Memory B cell (primary cell): ENCODE results near the gene TMEM14A.
"Not testable (repeated sequence)": the region's sequence is repeated elsewhere in the genome, so short reads cannot be mapped to it uniquely, and the experiment has no call there.

Source experiments
- ATAC-seq: fragments of 150-1000 bp; cut with Tn5 transposase; 2 replicates; pipeline ENCODE4 v1.10.0; 2021; ENCODE audit warnings: low read depth, mild to moderate bottlenecking, moderate library complexity
- DNase-seq, 2 donors: peaks; one replicate each; pipeline ENCODE4 v3.0.0; 2022; ENCODE audit warnings: low spot score in 2 of 2
- H3K27ac Mint-ChIP-seq: one replicate; pipeline ENCODE4 v1.8.0; 2022; ENCODE audit warnings: mild to moderate bottlenecking, moderate library complexity, mixed read lengths
- H3K27me3 Mint-ChIP-seq: one replicate; pipeline ENCODE4 v1.8.0; 2022; ENCODE audit warnings: mixed read lengths
- H3K36me3 Mint-ChIP-seq: one replicate; pipeline ENCODE4 v1.8.0; 2022; ENCODE audit warnings: mild to moderate bottlenecking, mixed read lengths
- H3K4me1 Mint-ChIP-seq: one replicate; pipeline ENCODE4 v1.8.0; 2022; ENCODE audit warnings: mixed read lengths
- H3K4me3 Mint-ChIP-seq: one replicate; pipeline ENCODE4 v1.8.0; 2022; ENCODE audit warnings: mild to moderate bottlenecking, moderate library complexity, mixed read lengths
- H3K9me3 Mint-ChIP-seq: one replicate; pipeline ENCODE4 v1.8.0; 2022; ENCODE audit warnings: mixed read lengths

TMEM14A gene

DNA sequence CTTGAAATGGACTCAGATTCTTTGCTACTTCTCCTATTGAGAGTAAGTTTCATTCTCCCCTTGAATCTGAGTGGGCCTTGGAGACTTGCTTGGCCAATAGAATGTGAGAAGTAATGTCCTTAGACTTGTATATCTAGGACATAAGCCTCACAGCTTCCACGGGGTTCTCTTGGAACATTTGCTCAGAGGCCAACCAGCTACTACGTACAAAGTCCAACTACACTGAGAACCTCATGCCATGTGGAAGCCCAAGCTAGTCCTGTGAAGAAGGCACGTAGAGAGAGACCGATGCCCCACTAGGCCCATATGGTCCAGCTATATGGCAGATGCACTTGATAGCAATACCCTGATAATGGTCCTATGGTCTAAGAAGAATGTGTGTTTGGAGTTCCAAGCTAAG lies 22.9 kb downstream of the TMEM14A start:
- H3K27me3 Mint-ChIP-seq, result no peaks in the 10 kb centered on the region
- H3K4me1 Mint-ChIP-seq, result no peaks in the 10 kb centered on the region
- no peak overlapping the region for H3K27ac Mint-ChIP-seq
- no peak overlapping the region for H3K4me3 Mint-ChIP-seq
- H3K9me3 Mint-ChIP-seq, result no peaks in the 10 kb centered on the region
- ATAC-seq (no peak), DNase-seq (no peak)
- H3K36me3 Mint-ChIP-seq, result peaks cover 2% of the 10 kb centered on the region

DNA sequence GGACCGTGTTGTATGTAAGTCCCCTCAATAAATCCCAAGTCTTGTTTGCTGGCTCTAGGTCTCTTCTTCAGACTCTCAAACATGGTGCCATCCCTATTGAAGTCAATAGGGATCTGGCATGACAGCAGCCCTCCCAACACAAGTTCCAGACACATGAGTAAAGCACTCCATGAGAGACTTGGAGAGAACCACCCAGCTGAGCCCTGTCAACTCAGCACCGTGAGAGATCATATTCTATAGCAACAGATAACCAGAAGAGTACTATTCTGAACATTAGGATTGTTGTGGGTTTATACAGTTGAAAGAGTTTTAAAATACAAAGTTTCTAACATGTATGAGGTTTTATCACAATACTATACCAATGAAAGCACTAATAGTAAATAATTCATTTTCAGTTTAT lies 23.5 kb downstream of the TMEM14A start:
- Mint-ChIP-seq H3K4me3 (no peak overlapping the region), H3K27ac (no peak overlapping the region), H3K27me3 (no peaks in the 10 kb centered on the region), H3K36me3 (peaks cover 2% of the 10 kb centered on the region), H3K9me3 (no peaks in the 10 kb centered on the region), H3K4me1 (no peaks in the 10 kb centered on the region)
- no peak for ATAC-seq
- DNase-seq, result no peak

DNA sequence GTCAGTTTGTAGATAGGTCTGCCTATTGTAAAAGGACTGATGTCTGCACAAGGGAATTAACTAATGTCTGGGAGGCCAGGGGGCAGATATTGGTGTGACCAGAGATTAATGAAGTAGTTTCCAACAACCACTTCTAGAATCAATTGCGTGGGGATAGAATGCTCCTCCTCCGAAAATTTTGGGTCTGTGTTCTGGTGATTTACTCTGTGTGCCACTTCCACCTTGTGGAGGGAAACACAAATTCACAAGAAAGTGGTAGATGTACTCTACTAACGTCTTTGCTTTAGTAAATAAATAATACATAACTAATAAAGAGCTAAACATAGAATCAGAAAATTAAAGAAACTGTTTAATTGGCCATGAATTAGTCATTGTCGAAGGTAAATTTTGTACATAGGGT lies 25.5 kb downstream of the TMEM14A start:
- DNase-seq (no peak), ATAC-seq (no peak)
- H3K36me3 Mint-ChIP-seq, result peaks cover 2% of the 10 kb centered on the region
- H3K9me3 Mint-ChIP-seq, result no peaks in the 10 kb centered on the region
- no peak overlapping the region for H3K27ac Mint-ChIP-seq
- no peak overlapping the region for H3K4me3 Mint-ChIP-seq
- H3K27me3 Mint-ChIP-seq, result no peaks in the 10 kb centered on the region
- no peaks in the 10 kb centered on the region for H3K4me1 Mint-ChIP-seq

DNA sequence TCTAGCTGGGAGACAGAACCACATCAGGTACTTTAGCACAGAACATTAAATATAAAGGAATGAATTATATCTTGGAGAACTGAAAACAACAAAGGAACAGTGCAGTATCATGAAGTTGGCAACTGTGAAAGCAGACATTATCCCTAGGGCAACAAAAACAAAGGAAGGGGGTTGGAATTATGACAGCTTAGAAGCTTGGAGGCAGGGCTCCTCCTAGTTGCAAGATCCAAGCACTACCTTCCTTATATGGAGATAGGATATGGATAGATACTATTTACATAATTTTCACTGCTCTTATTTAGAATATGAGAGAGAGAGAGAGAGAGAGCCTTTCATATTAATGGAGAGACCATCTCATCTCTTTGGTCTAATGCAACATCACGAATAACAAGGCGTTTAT lies 27.0 kb downstream of the TMEM14A start:
- peaks cover 2% of the 10 kb centered on the region for H3K36me3 Mint-ChIP-seq
- DNase-seq, result no peak
- no peaks in the 10 kb centered on the region for H3K9me3 Mint-ChIP-seq
- H3K4me1 Mint-ChIP-seq, result no peaks in the 10 kb centered on the region
- no peak overlapping the region for H3K4me3 Mint-ChIP-seq
- no peak overlapping the region for H3K27ac Mint-ChIP-seq
- H3K27me3 Mint-ChIP-seq, result no peaks in the 10 kb centered on the region
- no peak for ATAC-seq

DNA sequence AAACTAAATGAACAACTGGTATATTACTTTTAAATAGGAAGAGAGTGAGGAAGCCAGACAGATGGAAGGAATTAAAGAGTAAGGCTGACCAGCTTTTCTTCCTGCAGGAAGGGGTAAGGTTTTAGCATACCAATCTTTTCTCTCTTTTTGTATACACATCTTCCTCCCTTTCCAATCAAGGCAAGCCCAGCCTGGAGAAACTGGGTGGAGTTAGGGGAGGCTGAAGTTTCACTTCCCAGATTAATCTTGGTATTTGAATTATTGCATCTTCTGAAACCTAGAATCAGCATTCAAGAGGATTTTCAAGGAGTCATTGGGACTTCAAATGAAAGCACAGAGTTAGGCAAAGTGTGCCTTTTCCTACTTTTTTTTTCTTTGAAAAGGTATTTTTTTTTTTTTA lies 33.1 kb downstream of the TMEM14A start:
- Mint-ChIP-seq H3K9me3 (peaks cover 1% of the 10 kb centered on the region), H3K4me3 (no peak overlapping the region), H3K4me1 (no peaks in the 10 kb centered on the region), H3K27me3 (no peaks in the 10 kb centered on the region), H3K36me3 (no peaks in the 10 kb centered on the region), H3K27ac (no peak overlapping the region)
- ATAC-seq (no peak), DNase-seq (no peak)

DNA sequence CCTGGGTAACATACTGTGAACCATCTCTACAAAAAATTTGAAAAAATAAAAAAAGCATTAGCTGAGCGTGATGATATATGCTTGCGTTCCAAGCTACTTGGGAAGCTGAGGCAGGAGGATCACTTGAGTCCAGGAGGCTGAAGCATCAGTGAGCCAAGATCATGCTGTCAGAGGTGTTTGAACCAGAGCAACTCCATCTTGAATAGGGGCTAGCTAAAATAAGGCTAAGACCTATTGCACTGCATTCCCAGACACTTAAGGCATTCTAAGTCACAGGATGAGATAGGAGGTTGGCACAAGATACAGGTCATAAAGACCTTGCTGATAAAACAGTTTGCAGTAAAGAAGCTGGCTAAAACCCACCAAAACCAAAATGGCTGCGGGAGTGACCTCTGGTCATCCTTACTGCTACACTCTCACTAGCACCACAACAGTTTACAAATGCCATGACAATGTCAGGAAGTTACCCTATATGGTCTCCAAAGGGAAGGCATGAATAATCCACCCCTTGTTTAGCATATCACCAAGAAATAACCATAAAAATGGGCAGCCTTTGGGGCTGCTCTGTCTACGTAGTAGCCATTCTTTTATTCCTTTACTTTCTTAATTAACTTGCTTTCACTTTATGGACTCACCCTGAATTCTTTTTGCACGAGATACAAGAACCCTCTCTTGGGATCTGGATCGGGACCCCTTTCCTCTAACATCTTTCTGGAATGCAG lies 34.0 kb downstream of the TMEM14A start:
- H3K27me3 Mint-ChIP-seq, H3K27ac Mint-ChIP-seq, DNase-seq, ATAC-seq, H3K4me1 Mint-ChIP-seq, H3K36me3 Mint-ChIP-seq, H3K9me3 Mint-ChIP-seq, H3K4me3 Mint-ChIP-seq: not testable (repeated sequence)

DNA sequence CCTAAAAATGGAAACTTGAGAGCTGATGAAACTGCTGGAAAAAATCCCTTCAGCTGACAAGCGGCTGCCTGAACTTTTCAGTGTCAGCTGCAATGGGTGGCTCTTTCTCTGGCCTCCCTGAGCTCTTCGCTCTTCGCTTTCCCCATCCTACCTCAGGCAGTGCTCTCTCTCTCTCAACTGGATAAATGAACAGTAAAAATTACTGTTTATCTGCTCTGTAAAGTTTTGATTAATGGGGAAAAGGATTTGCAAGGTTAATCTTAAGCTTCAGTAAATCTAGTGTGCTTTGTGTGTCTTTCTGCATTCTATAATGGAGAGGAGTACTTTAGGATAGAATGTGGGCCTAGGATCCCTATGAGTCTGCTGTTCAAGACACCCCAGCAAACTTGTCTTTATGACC lies 35.1 kb downstream of the TMEM14A start:
- H3K9me3 Mint-ChIP-seq, result peaks cover 1% of the 10 kb centered on the region
- DNase-seq (no peak), ATAC-seq (no peak)
- no peaks in the 10 kb centered on the region for H3K4me1 Mint-ChIP-seq
- no peak overlapping the region for H3K4me3 Mint-ChIP-seq
- H3K27me3 Mint-ChIP-seq, result peaks cover 1% of the 10 kb centered on the region
- H3K27ac Mint-ChIP-seq, result no peak overlapping the region
- H3K36me3 Mint-ChIP-seq, result no peaks in the 10 kb centered on the region

DNA sequence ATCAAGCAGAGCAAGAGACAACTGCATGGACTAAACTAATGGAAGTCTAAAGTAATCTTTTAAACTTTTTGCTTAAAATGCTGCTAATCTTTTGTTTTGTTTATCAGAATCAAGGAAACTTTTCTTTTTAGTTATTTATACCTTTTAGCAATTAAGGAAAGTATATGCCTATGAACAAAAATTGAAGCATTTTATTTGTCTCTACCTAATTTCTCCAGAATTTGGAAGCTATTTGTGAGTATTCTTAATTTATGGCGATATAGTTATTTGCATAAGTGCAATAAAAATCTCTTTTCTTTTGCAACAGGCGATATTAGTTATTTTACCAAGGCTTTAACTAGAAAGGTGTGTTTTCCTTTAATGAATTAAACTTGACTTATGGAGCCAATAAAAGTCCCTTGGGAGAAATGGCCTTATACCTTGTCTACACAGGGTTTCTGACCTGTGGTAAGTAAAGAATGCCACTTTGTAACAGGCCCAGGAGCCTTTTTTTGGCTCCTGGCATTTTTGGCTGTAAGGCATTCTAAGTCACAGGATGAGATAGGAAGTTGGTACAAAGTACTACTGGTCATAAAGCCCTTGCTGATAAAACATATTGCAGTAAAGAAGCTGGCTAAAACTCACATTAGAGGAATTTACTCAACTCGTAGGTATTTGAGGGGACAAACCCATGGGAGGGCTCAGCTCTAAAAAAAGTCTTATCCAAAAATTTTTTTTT lies 37.2 kb downstream of the TMEM14A start:
- Mint-ChIP-seq H3K4me1 (no peaks in the 10 kb centered on the region), H3K9me3 (peaks cover 1% of the 10 kb centered on the region), H3K27me3 (peaks cover 2% of the 10 kb centered on the region), H3K36me3 (no peaks in the 10 kb centered on the region), H3K27ac (no peak overlapping the region), H3K4me3 (no peak overlapping the region)
- DNase-seq (no peak), ATAC-seq (no peak)

DNA sequence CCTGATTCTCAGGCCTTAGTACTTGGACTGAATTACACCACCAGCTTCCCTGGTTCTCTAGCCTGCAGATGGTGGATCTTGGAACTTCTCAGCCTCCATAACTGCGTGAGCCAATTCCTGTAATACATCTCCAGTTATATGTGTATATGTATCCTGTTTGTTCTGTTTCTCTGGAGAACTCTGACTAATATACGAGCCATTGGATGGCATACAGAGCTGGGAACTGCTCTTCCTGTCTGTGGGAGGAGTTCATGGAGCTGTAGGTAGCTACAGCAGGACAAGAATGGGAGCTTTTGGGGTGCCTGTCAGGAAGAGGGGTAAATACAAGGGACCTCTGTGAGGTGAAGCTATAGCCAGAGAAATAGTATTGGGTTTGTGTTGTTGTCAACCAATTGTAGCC lies 41.2 kb downstream of the TMEM14A start:
- DNase-seq (no peak), ATAC-seq (no peak)
- Mint-ChIP-seq H3K27ac (no peak overlapping the region), H3K9me3 (no peaks in the 10 kb centered on the region), H3K36me3 (no peaks in the 10 kb centered on the region), H3K4me3 (no peak overlapping the region), H3K4me1 (no peaks in the 10 kb centered on the region), H3K27me3 (peaks cover 7% of the 10 kb centered on the region)

DNA sequence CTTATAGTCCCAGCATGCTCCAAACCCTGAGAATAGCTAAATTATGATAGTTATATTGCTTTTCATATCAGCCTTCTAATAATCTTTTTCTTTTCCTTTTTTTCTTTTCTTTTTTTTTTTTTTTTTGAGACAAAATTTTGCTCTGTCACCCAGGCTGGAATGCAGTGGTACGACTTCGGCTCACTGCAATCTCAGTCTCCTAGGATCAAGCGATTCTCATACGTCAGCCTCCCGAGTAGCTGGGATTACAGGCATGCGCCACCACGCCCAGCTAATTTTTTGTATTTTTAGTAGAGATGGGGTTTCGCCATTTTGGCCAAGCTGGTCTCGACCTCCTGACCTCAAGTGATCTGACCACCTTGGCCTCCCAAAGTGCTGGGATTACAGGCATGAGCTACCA lies 43.8 kb downstream of the TMEM14A start:
- H3K27ac Mint-ChIP-seq, H3K9me3 Mint-ChIP-seq, H3K4me3 Mint-ChIP-seq, H3K4me1 Mint-ChIP-seq, DNase-seq, ATAC-seq, H3K27me3 Mint-ChIP-seq, H3K36me3 Mint-ChIP-seq: not testable (repeated sequence)

DNA sequence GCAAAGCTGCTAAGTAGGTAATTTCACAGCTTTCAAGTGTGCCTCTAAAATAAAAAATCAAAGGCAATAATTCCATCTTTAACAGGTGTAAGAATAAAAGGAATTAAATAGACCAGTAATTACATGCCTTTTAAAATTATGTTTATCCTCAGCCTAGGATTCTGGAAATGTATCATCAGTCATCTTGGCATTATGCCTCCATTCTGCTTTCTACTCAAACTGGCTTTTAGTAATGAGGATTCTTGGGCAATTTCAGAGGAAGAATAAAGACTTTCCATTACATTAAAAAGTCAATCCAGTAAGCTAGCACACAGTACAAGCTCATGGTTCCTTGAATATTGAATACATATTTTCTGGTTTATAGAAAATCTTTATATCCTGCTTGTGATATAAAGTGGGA lies 47.6 kb downstream of the TMEM14A start:
- H3K4me1 Mint-ChIP-seq, result no peaks in the 10 kb centered on the region
- no peak overlapping the region for H3K4me3 Mint-ChIP-seq
- ATAC-seq (no peak), DNase-seq (no peak)
- H3K9me3 Mint-ChIP-seq, result no peaks in the 10 kb centered on the region
- no peaks in the 10 kb centered on the region for H3K36me3 Mint-ChIP-seq
- H3K27me3 Mint-ChIP-seq, result peaks cover 5% of the 10 kb centered on the region
- H3K27ac Mint-ChIP-seq, result no peak overlapping the region

DNA sequence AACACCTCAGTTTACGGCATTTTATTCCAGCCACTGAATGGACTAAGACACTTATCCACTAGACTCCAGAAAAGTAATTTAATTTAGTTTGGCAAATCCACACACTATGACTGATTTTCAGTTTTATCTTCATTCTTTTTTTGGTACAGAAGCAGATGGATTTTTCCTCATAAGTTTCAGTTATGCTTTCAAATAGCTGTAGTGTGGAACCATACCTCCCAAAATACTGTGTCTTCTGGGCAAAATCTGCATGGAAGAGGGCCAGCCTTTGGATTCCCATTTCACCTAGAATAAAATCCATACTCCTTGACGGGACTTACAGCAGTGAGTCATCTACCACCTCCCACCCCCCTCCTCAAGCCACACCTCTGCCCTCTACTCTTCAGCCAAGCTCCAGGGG lies 49.4 kb downstream of the TMEM14A start:
- Mint-ChIP-seq H3K4me3 (no peak overlapping the region), H3K36me3 (no peaks in the 10 kb centered on the region), H3K27me3 (peaks cover 4% of the 10 kb centered on the region), H3K27ac (no peak overlapping the region), H3K9me3 (no peaks in the 10 kb centered on the region), H3K4me1 (peaks cover 9% of the 10 kb centered on the region)
- ATAC-seq, result no peak
- DNase-seq, result no peak

DNA sequence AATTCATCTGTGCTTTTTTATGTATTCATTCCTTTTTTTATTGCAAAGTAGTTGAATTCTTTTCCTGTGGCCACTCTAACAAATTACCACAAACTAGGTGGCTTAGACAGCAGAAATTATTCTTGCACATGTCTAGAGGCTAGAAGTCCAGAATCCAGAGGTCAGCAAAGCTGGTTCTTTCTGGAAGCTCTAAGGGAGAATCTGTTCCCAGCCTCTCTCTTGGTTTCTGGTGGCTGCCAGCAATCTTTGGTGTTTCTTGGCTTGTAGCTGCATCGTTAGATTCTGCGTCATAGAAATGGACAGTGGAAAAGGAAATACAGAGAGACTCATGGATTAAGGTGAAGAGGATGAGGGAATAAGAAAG lies 53.1 kb downstream of the TMEM14A start:
- peaks cover 9% of the 10 kb centered on the region for H3K4me1 Mint-ChIP-seq
- no peak for ATAC-seq
- no peaks in the 10 kb centered on the region for H3K36me3 Mint-ChIP-seq
- H3K27me3 Mint-ChIP-seq, result peaks cover 1% of the 10 kb centered on the region
- DNase-seq, result no peak
- no peaks in the 10 kb centered on the region for H3K9me3 Mint-ChIP-seq
- H3K27ac Mint-ChIP-seq, result no peak overlapping the region
- H3K4me3 Mint-ChIP-seq, result no peak overlapping the region

DNA sequence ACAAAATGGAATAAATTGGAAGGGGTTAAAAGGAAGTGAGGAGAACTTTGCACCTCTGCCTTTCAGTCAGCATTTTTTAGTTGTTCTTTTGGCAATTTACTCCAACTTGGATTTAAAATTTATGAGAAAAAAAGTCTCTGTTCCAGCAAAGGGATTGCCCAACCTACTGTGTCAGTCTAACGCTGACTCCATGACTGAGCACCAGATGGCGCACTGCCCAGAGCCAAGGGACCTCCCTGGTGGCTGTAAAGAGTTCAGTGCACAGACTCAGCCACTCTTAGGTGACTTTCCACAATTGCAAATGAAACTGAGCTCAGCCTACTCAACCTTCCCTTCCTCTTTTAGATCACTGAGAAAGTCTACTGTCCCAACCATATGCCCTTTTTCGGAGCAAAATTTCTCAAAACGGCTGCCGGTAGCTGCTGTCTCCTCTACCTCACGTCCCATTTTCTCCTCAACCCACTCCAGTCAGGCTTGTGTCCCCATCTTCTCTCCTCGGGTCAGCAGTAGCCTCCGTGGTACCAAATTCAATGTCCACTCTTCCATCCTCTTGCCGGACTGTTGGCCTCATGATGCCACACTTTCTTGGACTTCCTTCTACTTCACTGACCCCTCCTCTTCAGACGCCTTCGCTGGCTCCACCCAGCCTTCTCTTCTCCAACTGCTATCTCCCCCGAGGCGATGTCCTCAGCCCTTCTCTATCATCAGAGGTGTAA lies 53.7 kb downstream of the TMEM14A start:
- DNase-seq, result peak; percentile 48 to 50
- Mint-ChIP-seq H3K27me3 (peaks cover 1% of the 10 kb centered on the region), H3K4me3 (peak overlapping the region; percentile 62), H3K4me1 (peaks cover 9% of the 10 kb centered on the region), H3K27ac (no peak overlapping the region), H3K9me3 (no peaks in the 10 kb centered on the region), H3K36me3 (no peaks in the 10 kb centered on the region)
- ATAC-seq, result peak; percentile 97
